HG03159 (cell line): ENCODE results near the gene EPB41L2.

ENCODE experiments used
- ATAC-seq: cut with Tn5 transposase; IDR thresholded peaks from one replicate; pipeline ENCODE4 v1.9.1; 2021; ENCODE audit warnings: mild to moderate bottlenecking, moderate library complexity; ENCODE audit not compliant: unreplicated experiment

EPB41L2 gene

DNA sequence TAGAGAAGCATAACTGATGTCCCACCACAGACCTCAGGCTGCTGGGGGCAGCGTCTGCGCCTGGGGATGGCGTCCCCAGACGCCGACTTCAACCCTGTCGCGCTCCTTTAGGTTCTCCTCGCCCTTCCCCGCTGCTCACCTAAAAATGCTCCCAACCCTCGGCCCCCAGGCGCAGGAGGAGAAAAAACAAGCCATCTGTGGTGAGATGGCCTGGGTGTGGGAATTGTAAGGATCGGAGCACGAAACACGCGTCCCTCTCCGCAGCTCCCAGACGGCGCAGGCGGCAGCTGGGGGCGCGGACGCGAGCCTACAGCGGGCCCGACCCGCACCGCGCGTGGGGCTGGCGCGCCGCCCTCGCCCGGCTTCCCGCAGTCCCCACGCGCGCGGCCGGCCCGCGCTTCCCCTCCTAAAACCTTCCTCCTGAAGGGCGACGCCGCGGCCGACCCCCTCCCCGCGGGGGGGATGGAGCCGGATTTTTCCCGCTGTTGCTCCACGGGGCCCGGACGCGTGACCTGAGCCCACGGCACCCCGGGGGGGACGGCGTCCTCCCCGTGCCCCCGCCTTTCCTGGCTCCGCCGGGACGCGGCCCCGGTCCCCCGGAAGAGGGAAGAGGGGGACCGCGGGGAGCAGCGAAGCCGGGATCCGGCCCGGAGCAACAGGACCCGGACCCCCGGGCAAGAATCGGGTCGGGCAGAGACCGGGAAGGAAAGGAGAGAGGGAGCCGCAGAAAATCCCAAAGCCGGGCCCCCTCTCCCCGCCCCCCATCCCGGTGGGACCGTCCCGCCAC, 611 bp downstream of the EPB41L2 start:
- peak; percentile 31 for ATAC-seq

DNA sequence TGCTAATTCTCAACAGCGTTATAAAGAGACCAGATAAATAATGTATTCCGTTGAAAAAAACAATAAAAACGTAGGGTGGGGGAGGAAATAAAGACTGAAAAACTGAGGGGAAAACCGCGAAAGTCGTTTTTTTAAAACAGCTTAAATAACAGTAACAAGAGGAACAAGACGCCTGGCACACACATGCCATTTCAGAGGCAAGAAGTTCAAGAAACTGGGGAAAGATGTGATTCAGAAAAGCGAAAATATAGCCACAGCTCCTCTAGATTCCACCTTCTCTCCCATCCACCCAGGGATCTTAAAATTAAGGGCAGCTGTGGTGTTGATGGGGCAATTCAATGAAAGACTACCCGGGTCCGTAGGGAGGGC, 1.3 kb downstream of the EPB41L2 start:
- no peak for ATAC-seq

DNA sequence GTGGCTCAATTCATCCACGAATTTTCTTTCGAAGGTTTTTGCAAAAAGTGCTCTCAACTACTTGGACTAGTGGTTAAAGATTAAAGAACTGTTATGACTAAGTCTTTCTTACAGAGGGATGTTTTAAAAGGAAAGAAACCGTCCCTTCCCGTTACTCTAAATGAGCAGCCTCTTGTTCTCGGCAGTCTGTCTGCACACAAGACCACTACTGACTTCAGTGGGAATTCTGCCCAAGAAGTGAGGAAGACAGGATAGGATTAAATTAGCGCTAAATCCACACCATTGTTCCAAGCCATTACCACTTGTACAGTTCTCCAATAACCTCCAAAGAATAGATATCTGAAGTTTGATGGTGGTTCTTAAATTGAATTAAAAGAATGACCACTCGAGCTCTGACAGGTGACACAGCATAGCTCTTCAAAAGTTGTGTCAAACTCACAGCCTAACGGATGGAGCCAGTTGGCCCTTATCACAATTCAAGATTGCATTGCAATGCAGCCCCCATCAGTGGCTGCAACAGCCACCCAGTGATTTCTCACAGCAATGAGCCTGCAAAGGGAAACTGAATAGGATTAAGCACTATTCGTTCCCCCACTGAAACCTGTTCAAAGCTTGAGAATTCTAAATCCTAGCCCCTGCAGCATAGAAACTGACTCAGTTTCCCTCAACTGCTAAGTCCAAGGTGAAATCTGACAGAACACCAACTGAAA, 1.8 kb downstream of the EPB41L2 start:
- ATAC-seq: no peak

DNA sequence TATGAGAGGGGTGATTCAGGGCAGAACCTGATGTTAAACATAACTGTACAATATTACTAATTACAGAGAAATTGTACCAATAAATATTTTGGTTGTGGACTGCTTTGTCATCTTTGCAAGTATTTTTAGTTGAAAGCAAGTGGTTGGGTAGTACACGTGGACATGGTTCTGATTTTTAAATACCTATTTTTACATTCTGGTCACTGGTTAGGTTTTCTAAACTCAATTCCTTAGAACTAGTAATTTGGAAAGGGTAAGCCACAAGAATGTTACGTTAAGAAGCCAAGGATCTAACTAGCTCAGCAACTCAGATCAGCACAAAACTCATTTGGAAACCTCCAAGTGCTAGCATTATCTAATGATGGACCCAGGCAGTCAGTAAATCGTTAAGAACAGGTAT, 2.7 kb downstream of the EPB41L2 start:
- ATAC-seq: no peak

DNA sequence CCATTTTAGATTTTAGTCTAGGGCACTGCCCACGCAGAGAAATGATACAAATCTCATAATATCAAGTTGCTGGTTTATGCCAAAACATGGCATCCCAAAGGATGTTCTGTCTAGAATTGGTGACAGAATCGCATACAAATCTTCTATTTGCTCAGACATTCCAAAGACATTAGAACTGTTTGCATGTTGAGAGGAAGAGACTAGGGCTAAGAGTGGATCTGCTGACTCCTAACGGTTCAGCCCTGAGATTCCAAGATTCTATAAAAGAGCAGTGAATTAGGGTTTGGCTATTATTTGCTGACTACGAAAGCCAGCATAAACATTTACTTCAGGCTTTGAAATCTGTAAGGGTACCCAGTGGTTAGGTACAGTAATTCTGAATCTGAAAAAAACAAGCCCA, 3.6 kb downstream of the EPB41L2 start:
- no peak for ATAC-seq

DNA sequence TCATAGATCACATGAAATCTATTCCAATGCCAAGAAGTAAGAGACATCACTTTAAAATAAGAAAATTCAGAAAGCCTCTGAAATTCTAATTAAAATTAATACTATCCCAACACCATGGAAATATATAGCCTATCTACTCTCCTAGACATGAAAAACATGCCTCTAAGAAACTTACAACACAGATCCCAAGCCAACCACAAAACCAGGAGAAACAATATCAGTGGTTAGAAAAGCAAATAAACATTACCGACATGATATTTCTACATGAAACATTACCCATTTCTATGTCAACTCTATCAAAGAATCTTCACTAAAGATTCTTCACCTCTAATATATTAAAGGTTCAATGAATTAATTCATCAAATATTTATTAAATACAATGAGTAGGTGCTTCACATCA, 4.8 kb downstream of the EPB41L2 start:
- no peak for ATAC-seq

DNA sequence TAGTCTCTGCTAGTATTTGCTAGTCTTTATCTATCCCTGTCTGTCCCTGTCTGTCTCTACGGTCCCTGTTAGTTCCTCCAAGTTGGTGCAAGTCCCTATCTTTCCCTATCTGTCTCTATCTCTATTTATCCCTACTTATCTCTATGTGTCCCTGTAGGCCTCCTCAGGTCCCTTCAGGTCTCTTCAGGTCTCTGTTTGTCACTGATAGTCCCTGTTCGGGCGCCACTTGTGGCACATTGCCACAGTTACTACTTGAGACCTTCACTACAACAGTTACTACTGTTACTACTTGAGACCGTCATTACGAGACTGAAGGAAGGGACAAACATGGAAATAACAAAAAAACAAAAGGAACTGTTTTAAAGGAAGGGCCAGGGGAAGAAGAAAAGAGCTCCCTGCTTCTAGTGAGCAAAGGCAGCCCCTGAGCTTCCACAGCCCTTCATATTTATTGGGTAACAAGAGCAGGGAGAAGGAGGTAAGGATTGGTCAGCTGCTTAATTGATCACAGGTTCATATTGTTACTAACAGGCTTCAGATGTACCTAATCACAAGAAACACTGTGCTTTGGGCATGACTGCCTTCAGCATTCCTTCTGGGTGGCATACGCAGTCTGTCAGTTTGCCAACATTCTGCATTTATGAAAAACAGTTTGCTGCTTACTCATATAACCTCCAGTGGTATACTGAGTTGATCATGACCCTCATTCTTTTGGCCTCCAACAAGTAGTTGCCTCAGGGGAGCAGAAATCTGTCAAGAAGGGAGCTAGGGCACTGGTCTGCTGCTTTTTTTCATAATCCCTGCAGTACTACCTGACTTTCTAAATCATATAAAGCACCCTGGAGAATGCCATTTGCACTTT, 8.4 kb downstream of the EPB41L2 start:
- ATAC-seq: no peak

DNA sequence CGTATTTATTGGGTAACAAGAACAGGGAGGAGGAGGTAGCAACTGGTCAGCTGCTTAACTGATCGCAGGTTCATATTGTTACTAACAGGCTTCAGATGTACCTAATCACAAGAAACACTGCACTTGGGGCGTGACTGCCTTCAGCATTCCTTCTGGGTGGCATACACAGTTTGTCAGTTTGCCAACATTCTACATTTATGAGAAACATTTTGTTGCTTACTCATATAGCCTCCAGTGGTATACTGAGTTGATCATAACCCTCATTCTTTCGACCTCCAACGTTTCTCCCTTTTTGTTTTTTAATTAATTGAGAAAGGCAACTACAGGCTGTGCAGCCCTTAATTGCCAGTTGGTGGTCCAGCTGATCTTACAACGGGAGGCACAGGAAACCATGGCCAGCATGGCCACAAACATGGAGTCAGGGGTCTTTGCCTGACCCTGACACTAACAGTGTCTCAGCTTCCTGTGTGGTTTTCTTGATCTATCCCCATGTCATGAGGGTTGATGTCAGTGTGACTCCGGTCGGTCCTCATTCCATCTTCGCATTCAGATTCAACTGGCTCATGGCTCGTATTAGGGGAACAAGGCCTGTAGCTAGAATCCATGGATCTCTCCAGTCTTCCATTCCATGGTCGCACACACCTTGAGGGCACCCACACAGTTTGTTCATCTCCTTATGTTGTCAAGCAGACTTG, 9.4 kb downstream of the EPB41L2 start:
- ATAC-seq: no peak

DNA sequence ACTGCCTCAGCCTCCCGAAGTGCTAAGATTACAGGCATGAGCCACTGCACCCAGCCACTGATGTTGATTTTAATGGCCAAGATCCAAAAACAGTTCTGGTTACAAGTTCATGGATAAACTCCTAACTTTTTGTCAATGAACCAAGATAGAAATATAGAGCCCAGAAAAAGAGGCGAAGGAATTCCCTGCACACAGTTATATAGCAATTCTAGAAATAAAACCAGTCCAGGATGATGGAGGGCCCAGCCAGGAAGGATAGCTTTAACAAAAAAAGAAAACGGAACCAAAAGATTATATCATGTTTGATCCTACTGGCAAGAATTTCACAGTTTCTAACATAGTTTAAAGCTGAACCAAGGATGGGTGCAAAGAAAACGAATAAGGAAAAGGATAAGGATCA, 10.9 kb downstream of the EPB41L2 start:
- no peak for ATAC-seq

DNA sequence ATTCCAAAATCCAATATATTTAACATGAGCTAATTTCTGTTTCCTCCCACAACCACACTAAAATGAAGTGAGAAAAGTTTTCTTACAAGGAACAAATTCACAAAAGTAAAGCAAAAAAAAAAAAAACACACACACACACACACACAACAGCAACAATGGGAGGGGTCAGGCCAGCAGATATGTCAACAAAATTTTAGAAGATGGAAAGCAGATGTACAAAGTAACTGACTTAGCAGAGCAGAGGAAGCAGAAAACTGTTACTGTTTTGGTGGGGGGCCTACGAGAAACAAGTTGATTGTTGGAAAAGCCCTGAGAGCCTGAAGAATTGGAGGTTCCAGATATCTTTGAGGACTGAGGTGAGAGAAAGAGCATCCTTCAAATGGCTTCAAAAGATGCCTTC, 11.7 kb downstream of the EPB41L2 start:
- no peak for ATAC-seq

DNA sequence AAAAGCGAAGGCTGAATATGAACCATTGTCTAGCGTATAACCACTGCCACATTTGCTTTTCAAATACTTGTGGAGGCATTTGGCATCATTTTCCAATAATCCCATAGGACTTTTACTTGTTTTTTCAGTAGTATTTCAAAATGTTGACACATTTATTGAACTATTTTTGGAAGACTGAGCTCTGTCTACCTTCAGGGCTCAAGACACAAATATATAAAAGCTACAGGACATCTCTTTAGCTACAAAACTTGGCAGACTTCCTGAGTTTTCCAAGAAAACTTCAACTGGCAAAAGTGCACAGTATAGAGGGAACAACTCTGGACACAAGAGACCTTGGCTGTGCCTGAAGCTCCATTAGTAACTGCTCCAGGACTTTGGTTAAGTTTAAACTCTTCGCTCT, 13.4 kb downstream of the EPB41L2 start:
- no peak for ATAC-seq

DNA sequence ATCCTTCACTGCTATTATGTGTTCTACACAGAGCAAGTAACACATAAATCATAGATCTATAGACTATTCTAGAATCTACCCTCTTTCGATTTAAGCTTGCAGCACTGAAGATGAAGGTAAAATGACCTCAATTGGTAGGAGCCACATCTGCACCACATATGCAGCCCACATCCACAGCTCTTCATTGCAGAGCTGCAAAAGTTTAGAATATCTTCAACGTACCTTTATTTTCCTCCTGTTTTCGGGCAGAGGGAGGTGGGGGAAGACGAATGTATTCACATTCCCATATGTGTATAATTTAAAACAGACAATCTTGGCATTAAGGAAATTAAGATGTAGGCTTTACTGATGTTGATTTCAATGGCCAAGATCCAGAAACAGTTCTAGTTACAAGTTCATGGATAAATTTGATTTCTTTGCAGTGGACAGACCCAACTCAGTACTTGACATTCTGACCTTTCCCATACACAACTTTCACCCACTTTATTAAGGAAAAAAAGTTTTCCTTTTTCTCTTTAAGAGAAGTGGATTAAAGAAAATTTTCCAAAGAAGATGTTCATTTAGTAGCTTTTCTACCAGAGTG, 14.0 kb downstream of the EPB41L2 start:
- no peak for ATAC-seq

DNA sequence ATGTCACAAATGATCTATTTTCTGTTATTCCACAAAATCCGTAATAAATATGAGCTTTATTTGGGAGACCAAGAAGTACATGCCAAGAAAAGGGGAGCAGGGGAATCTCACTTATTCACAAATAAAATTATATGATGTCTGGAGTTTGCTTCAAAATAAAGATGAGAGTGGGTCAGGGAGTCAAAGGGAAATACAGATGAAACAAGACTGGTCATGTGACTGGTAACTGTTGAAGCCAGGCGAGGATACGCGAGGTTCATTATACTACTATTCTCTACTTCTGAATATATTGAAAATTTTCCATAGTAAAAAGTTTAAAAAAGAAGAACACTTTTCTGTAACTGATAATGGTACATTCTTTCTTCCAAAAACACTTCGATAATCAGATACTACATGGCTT, 14.6 kb downstream of the EPB41L2 start:
- ATAC-seq: no peak

DNA sequence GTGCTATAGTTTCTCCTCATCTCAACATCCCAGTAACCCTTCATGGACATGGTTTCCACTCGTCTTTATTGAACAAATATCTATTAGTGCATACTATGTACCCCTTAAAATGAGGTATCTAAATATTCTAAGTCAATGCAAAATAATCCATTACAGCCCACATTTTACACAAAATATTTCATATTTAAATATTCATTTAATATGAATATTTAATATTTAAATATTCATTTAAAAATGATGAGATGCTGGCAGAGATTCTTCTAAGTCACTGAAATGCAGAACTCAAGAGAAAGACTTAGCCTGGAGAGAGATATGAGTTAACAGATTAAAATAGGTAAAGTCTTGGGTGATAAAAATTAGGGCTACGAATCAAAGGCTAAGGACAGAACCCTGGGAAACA, 17.9 kb downstream of the EPB41L2 start:
- no peak for ATAC-seq

DNA sequence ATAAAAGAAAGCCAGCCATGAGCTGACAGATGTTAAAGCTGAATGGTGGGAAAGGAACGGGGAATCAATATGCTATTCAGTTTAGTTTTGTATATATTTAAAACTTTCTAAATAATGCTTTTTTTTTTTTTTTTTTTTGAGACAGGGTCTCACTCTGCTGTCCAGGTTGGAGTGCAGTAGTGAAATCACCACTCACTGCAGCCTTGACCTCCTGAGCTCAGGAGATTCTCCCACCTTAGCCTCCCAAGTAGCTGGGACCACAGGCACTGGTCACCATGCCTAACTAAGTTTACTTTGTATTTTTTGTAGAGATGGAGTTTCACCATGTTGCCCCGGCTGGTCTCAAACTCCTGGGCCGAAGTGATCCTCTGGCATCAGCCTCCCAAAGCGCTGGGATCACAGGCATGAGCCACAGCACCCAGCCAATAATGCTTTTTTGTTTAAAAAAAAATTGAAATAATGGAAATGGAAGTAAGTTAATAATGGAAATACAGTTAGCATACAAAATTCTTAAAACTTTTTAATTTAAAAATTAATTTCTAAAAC, 19.1 kb downstream of the EPB41L2 start:
- ATAC-seq: no peak

DNA sequence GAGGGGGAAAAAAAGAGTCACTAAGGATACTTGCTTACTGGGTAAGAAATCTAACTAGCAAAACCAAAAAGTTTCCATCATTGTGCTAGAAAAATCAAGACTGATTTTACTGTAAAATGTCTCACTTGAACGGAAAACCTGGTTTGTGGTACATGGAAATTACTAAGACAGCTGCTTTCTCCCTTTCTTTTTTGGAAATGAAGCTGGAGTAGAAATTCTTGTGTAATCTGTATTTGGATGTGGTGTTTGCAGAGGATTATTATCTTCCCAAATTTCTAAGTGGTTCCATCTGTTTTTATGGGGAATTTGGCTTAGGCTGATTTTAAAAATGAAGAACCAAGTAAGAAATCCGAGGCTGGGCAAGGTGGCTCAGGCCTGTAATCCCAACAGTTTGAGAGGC, 20.4 kb downstream of the EPB41L2 start:
- no peak for ATAC-seq

DNA sequence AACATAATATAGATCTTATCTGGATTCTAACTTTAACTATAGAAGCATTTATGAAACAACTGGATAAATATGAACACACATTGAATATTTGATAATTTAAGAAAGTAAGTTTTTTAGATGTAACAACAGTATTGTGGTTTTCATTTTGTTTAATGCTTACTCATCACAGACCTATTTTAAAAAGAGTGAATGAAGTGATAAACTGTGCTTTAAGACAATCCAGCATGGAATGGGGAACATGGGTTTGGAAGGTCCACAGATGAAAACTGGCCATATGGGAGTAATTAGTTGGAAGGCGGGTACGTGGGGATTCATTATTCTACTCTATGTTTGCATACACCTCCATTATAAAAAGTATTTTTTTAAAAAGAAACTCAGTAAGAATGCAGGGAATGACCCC, 21.2 kb downstream of the EPB41L2 start:
- ATAC-seq: no peak

DNA sequence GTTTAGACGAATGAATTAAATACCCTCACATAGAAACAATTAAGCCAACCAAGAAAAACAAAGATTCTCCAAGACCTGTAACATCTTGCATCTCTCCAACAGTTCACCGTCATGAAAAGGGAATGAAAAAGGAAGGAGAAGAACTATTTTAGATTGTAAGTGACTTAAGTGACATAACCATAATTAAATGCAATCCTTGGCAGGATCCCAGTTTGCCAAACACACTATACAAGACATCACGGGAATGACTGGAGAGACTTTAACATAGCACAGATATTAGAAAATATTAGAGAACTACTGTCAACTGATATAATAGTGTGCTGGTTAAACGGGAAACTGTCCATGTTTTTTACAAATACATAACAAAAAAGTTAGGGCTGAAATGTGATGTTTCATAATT, 22.2 kb downstream of the EPB41L2 start:
- ATAC-seq: no peak

DNA sequence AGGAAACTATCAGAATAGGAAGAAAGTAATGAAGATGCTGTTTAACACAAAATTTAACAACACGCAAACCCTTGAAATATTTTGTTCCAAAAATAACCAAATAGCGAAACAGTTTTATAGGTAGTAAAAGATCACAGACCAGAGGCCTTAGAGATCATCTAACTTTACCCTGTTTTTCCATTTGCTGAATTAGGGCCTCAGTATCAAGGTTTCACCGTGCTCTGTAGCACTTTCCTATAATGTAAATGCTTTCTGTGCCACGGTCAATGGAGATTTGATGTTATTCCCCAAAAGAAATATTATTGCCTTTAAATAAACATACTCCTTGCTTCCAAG, 23.7 kb downstream of the EPB41L2 start:
- no peak for ATAC-seq

DNA sequence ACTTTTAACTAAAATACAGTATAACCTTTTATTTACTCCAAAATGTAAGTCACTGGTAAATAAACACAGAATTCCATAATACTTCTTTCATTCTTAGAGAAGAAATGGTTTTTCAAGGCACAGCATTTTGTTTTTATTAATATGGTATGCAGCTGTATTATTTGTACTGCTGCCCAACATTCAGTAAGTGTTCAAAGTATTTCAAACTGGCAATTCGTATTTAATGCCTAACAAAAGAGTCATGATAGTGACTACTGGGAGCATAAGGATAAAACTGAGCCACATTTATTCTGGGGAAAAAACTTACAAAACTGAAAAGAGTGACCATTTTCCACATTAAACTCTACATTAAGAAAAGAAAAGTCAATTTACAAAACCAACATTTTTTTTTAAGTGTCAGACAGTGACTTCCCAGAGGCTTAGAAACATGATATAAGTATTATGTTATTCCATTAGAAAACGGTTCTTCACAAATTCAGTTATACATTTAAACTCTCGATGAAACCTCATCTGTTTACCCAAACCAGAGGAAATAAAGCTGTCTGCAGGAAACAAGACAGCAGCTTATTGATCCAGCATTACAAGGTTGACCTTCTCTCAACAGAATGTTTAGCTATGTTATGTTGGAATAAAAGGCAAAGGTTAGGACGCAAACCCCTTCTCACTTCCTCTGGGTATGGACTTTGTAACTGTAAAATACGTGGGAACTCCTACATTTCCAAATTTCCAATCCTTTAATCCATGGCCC, 24.3 kb downstream of the EPB41L2 start:
- no peak for ATAC-seq
